Cardiac muscle cell (in vitro differentiated cells and primary cell): Measurements from ENCODE around the gene GDE1. TPM values are rescaled to one million over a fixed set of nuclear protein-coding genes. Genes with fewer than 3 reads are reported as not detected.

Experiments
- DNase-seq, 2 donors: peaks; one replicate each; pipeline versions ENCODE4 v3.0.0 to v3.0.0-alpha.2; 2010 to 2017; ENCODE audit warnings: low read depth in 1 of 2, low spot score in 1 of 2
- H3K27ac ChIP-seq: fragments of 200-600 bp; sonication (generic); 2 replicates; pipeline ENCODE4 v1.5.1; 2016
- H3K27me3 ChIP-seq: fragments of 200-600 bp; sonication (generic); 2 replicates; pipeline ENCODE4 v1.6.0; 2016; ENCODE audit warnings: control low read depth
- H3K36me3 ChIP-seq: fragments of 200-600 bp; sonication (generic); 2 replicates; pipeline ENCODE4 v1.5.1; 2016; ENCODE audit warnings: control low read depth
- H3K4me1 ChIP-seq: fragments of 200-600 bp; sonication (generic); 2 replicates; pipeline ENCODE4 v1.8.1; 2017; ENCODE audit warnings: low read depth, mild to moderate bottlenecking, mixed run types
- H3K4me3 ChIP-seq: fragments of 200-600 bp; sonication (generic); 2 replicates; pipeline ENCODE4 v1.5.1; 2016; ENCODE audit warnings: mild to moderate bottlenecking
- H3K9me3 ChIP-seq: fragments of 200-600 bp; sonication (generic); 2 replicates; pipeline ENCODE4 v1.5.1; 2017; ENCODE audit warnings: low read depth, mild to moderate bottlenecking, control low read depth
- CTCF ChIP-seq: IDR thresholded peaks from 2 replicates; pipeline ENCODE4 v1.5.1; 2012; ENCODE audit warnings: low read depth, mild to moderate bottlenecking, low read length
- polyA plus RNA-seq: library from polyadenylated mRNA; unstranded; fragments of >200 nt; fragmentation: Nextera tagmentation; extraction: Ambion mirVana; gene quantifications from 2 replicates; pipeline ENCODE4 v1.2.1, GENCODE V29; 2016
- total RNA-seq: library from RNA; depleted of rRNA; stranded (reverse); fragments of >200 nt; gene quantifications from 2 replicates; pipeline ENCODE4 v1.2.3, GENCODE V29; 2016

Gene GDE1
- total and polyA plus RNA-seq, 2 experiments from 2014 or later, result 52.7 to 84.6 TPM

- TF ChIP-seq CTCF, result no peak
- no peak for DNase-seq
- no peaks in the 10 kb centered on the region for H3K36me3 ChIP-seq
- no peaks in the 10 kb centered on the region for H3K4me1 ChIP-seq
- H3K27ac ChIP-seq, result no peak overlapping the region
- H3K4me3 ChIP-seq, result no peak overlapping the region
- no peaks in the 10 kb centered on the region for H3K9me3 ChIP-seq
- H3K27me3 ChIP-seq, result no peaks in the 10 kb centered on the region
These were observed 43.4 kb downstream of the GDE1 start for GRCh38 chr16:19478505-19478904.

GRCh38 chr16:19474617-19475016 lies 47.3 kb downstream of the GDE1 start:
- no peak for DNase-seq
- TF ChIP-seq CTCF, result no peak
- H3K4me3 ChIP-seq, result no peak overlapping the region
- H3K36me3 ChIP-seq, result no peaks in the 10 kb centered on the region
- no peaks in the 10 kb centered on the region for H3K4me1 ChIP-seq
- H3K27me3 ChIP-seq, result no peaks in the 10 kb centered on the region
- no peaks in the 10 kb centered on the region for H3K9me3 ChIP-seq
- H3K27ac ChIP-seq, result no peak overlapping the region

- H3K9me3 ChIP-seq, result no peaks in the 10 kb centered on the region
- no peaks in the 10 kb centered on the region for H3K27me3 ChIP-seq
- no peak overlapping the region for H3K27ac ChIP-seq
- no peaks in the 10 kb centered on the region for H3K4me1 ChIP-seq
- DNase-seq, result no peak
- TF ChIP-seq CTCF, result no peak
- H3K4me3 ChIP-seq, result no peak overlapping the region
- H3K36me3 ChIP-seq, result no peaks in the 10 kb centered on the region
These were observed 49.4 kb downstream of the GDE1 start for GRCh38 chr16:19472482-19472881.

GRCh38 chr16:19468300-19468699 lies 53.6 kb downstream of the GDE1 start:
- no peak for DNase-seq
- no peaks in the 10 kb centered on the region for H3K4me1 ChIP-seq
- no peaks in the 10 kb centered on the region for H3K9me3 ChIP-seq
- no peak overlapping the region for H3K27ac ChIP-seq
- H3K36me3 ChIP-seq, result no peaks in the 10 kb centered on the region
- no peak overlapping the region for H3K4me3 ChIP-seq
- H3K27me3 ChIP-seq, result no peaks in the 10 kb centered on the region
- TF ChIP-seq CTCF, result no peak

GRCh38 chr16:19463468-19464315 lies 58.2 kb downstream of the GDE1 start:
- H3K4me3 ChIP-seq, result no peak overlapping the region
- no peak for TF ChIP-seq CTCF
- H3K27me3 ChIP-seq, result no peaks in the 10 kb centered on the region
- no peaks in the 10 kb centered on the region for H3K36me3 ChIP-seq
- H3K9me3 ChIP-seq, result no peaks in the 10 kb centered on the region
- no peak for DNase-seq
- no peak overlapping the region for H3K27ac ChIP-seq
- H3K4me1 ChIP-seq, result no peaks in the 10 kb centered on the region
